SU-DHL-6 (cell line): Measurements from ENCODE around the gene CCDC63.
A peak's percentile ranks its signal among the peaks of the same experiment; 100 is the strongest.

Experiments
- H2AFZ ChIP-seq: fragments of 200-600 bp; sonication (generic); 2 replicates; pipeline ENCODE4 v1.6.1; 2014; ENCODE audit warnings: low read depth, mild to moderate bottlenecking, moderate library complexity, mixed read lengths, antibody characterized with exemption, low read length; ENCODE audit not compliant: severe bottlenecking
- H3F3A ChIP-seq: fragments of 200-600 bp; shearing (Covaris generic); 2 replicates; pipeline ENCODE4 v1.6.0; 2016; ENCODE audit warnings: antibody characterized with exemption, mild to moderate bottlenecking; ENCODE audit not compliant: insufficient read depth
- H3K27ac ChIP-seq: fragments of 200-600 bp; sonication (generic); 2 replicates; pipeline ENCODE4 v1.5.1; 2016; ENCODE audit warnings: low read depth, mild to moderate bottlenecking, low read length, moderate library complexity, mixed read lengths
- H3K27me3 ChIP-seq: fragments of 200-600 bp; sonication (generic), shearing (Covaris generic); 2 replicates; pipeline ENCODE4 v1.6.0; 2014; ENCODE audit warnings: mild to moderate bottlenecking, low read length
- H3K36me3 ChIP-seq: fragments of 200-600 bp; sonication (generic); 2 replicates; pipeline ENCODE4 v1.6.1; 2014; ENCODE audit warnings: mild to moderate bottlenecking, low read length, mixed read lengths
- H3K4me2 ChIP-seq: fragments of 300-600, 200-600 bp; shearing (Covaris generic), sonication (generic); 2 replicates; pipeline ENCODE4 v1.6.0; 2014; ENCODE audit warnings: low read length, low read depth, mild to moderate bottlenecking; ENCODE audit not compliant: poor library complexity, severe bottlenecking
- H3K4me3 ChIP-seq: fragments of 200-600 bp; sonication (generic); 2 replicates; pipeline ENCODE4 v1.5.1; 2014; ENCODE audit warnings: antibody characterized with exemption, low read length, mild to moderate bottlenecking, mixed read lengths; ENCODE audit not compliant: insufficient read depth, poor library complexity, severe bottlenecking
- H3K79me2 ChIP-seq: fragments of 200-600 bp; sonication (generic); 2 replicates; pipeline ENCODE4 v1.6.1; 2014; ENCODE audit warnings: mild to moderate bottlenecking, low read length, moderate library complexity; ENCODE audit not compliant: insufficient read depth
- H3K9ac ChIP-seq: fragments of 200-600 bp; sonication (generic); 2 replicates; pipeline ENCODE4 v1.7.0; 2014; ENCODE audit warnings: mild to moderate bottlenecking, low read length
- H3K9me2 ChIP-seq: fragments of 200-600 bp; sonication (generic); replicated peaks from 2 replicates; pipeline ENCODE4 v1.6.1; 2014; ENCODE audit warnings: low read length; ENCODE audit not compliant: insufficient read depth
- H3K9me3 ChIP-seq: fragments of 200-600 bp; sonication (generic); 2 replicates; pipeline ENCODE4 v1.6.1; 2014; ENCODE audit warnings: low read length, mixed read lengths; ENCODE audit not compliant: insufficient read depth
- H4K20me1 ChIP-seq: fragments of 200-600 bp; sonication (generic); 2 replicates; pipeline ENCODE4 v1.6.1; 2014; ENCODE audit warnings: low read depth, mild to moderate bottlenecking, antibody characterized with exemption, low read length, moderate library complexity, mixed read lengths
- EZH2phosphoT487 ChIP-seq: fragments of 200-600 bp; sonication (generic), shearing (Covaris generic); conservative IDR thresholded peaks from 2 replicates; pipeline ENCODE4 v1.6.1; 2018; ENCODE audit warnings: mild to moderate bottlenecking, antibody characterized with exemption, low read length, moderate library complexity, mixed read lengths
- TF ChIP-seq, protein P1 (sequence below): fragments of 200-600 bp; sonication (generic); IDR thresholded peaks from one replicate; pipeline ENCODE4 v1.5.1; 2017; ENCODE audit warnings: antibody characterized with exemption, mild to moderate bottlenecking, low read length, moderate library complexity; ENCODE audit not compliant: insufficient read depth, poor library complexity, severe bottlenecking

Gene CCDC63

DNA sequence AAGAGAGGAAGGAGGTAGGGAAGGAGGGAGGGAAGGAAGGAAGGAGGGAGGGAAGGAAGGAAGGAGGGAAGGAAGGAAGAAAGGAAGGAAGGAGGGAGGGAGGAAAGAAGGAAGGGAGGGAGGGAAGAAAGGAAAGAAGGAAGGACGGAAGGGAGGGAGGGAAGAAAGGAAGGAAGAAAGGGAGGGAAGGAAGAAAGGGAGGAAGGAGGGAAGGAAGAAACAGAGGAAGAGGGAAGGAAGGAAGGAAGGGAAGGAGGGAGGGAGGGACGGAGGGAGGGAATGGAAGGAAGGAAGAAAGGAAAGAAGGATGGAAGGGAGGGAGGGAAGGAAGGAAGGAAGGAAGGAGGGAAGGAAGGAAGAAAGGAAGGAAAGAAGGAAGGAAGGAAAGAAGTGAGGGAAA is 22.4 kb upstream of the CCDC63 start:
- Histone ChIP-seq H3K27ac (no peak overlapping the region), H3K4me3 (no peak overlapping the region), H4K20me1 (no peaks in the 10 kb centered on the region), H2AFZ (no peak overlapping the region), H3K27me3 (no peaks in the 10 kb centered on the region), H3K79me2 (no peaks in the 10 kb centered on the region), H3K9me2 (no peaks in the 10 kb centered on the region), H3K4me2 (no peak overlapping the region), H3K9ac (no peak overlapping the region), H3F3A (no peaks in the 10 kb centered on the region), H3K36me3 (no peaks in the 10 kb centered on the region), H3K9me3 (no peaks in the 10 kb centered on the region)
- TF ChIP-seq, protein P1, sequence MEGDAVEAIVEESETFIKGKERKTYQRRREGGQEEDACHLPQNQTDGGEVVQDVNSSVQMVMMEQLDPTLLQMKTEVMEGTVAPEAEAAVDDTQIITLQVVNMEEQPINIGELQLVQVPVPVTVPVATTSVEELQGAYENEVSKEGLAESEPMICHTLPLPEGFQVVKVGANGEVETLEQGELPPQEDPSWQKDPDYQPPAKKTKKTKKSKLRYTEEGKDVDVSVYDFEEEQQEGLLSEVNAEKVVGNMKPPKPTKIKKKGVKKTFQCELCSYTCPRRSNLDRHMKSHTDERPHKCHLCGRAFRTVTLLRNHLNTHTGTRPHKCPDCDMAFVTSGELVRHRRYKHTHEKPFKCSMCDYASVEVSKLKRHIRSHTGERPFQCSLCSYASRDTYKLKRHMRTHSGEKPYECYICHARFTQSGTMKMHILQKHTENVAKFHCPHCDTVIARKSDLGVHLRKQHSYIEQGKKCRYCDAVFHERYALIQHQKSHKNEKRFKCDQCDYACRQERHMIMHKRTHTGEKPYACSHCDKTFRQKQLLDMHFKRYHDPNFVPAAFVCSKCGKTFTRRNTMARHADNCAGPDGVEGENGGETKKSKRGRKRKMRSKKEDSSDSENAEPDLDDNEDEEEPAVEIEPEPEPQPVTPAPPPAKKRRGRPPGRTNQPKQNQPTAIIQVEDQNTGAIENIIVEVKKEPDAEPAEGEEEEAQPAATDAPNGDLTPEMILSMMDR: no peak
- no peak for TF ChIP-seq EZH2phosphoT487

DNA sequence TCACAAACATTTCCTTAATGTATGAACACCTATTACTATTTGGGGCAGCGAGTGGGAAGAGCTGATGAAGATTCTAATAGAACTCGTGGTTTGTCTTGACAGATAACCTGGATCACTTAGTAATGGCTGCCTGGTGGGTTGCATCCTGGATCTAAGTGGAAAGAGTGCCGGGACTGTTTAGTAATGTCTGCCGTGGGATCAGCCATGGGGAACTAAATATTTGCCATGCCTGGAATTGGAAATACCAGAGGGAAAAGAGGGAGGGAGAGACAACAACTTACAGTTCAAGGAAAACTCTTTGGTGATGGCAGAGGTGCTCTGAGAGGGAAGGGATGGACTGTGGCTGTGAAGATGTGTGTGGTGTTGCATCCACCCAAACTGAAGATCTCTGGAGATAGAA is 21.3 kb upstream of the CCDC63 start:
- TF ChIP-seq, protein P1: no peak
- TF ChIP-seq EZH2phosphoT487: no peak
- H3K36me3 ChIP-seq: no peaks in the 10 kb centered on the region
- no peaks in the 10 kb centered on the region for H4K20me1 ChIP-seq
- H3K9me2 ChIP-seq: no peaks in the 10 kb centered on the region
- H3K9ac ChIP-seq: no peak overlapping the region
- H3K9me3 ChIP-seq: no peaks in the 10 kb centered on the region
- H3K4me2 ChIP-seq: no peak overlapping the region
- no peaks in the 10 kb centered on the region for H3K27me3 ChIP-seq
- H3K79me2 ChIP-seq: no peaks in the 10 kb centered on the region
- no peak overlapping the region for H3K27ac ChIP-seq
- H3F3A ChIP-seq: no peaks in the 10 kb centered on the region
- H2AFZ ChIP-seq: no peak overlapping the region
- no peak overlapping the region for H3K4me3 ChIP-seq

DNA sequence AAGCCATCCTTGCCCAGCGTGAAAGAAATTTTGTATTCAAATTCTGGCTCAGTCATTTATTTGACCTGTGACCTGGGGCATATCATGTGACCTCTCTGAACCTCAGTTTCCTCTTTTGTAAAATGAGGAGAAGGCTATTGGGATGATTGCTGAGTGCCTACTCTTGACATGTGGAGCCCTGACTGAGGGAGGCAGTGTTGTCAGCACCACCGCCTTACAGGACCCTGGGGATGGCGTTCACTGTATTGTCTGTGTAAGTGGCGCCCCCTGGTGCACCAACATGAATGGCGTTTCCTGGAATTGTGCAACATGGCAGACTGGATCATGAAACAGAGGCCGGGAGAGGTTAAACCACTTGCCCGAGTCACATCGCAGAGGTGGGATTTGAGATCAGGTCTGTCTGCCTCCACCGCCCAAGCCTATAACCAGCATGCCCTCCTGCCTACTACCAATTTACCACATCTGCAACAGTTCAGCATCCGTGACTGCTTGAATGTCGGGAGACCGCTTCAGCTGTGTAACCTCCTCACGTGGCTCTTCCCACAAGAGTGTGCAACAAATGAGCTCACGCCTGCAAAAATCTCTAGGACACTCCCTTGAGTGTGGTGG is 20.1 kb upstream of the CCDC63 start:
- H3K79me2 ChIP-seq: no peaks in the 10 kb centered on the region
- H3K4me2 ChIP-seq: no peak overlapping the region
- H4K20me1 ChIP-seq: no peaks in the 10 kb centered on the region
- H3K4me3 ChIP-seq: no peak overlapping the region
- no peaks in the 10 kb centered on the region for H3F3A ChIP-seq
- H3K27me3 ChIP-seq: no peaks in the 10 kb centered on the region
- TF ChIP-seq, protein P1: peak; percentile 95
- TF ChIP-seq EZH2phosphoT487: no peak
- H3K9ac ChIP-seq: no peak overlapping the region
- no peak overlapping the region for H2AFZ ChIP-seq
- H3K9me2 ChIP-seq: no peaks in the 10 kb centered on the region
- no peaks in the 10 kb centered on the region for H3K36me3 ChIP-seq
- H3K27ac ChIP-seq: no peak overlapping the region
- H3K9me3 ChIP-seq: no peaks in the 10 kb centered on the region
